GM18858 (cell line): Measurements from ENCODE around the gene EPB41L3.
"Not testable (repeated sequence)": the region's sequence is repeated elsewhere in the genome, so short reads cannot be mapped to it uniquely, and the experiment has no call there.

Source experiments
- ATAC-seq: cut with Tn5 transposase; IDR thresholded peaks from one replicate; pipeline ENCODE4 v1.9.1; 2021; ENCODE audit not compliant: unreplicated experiment

The EPB41L3 gene

DNA sequence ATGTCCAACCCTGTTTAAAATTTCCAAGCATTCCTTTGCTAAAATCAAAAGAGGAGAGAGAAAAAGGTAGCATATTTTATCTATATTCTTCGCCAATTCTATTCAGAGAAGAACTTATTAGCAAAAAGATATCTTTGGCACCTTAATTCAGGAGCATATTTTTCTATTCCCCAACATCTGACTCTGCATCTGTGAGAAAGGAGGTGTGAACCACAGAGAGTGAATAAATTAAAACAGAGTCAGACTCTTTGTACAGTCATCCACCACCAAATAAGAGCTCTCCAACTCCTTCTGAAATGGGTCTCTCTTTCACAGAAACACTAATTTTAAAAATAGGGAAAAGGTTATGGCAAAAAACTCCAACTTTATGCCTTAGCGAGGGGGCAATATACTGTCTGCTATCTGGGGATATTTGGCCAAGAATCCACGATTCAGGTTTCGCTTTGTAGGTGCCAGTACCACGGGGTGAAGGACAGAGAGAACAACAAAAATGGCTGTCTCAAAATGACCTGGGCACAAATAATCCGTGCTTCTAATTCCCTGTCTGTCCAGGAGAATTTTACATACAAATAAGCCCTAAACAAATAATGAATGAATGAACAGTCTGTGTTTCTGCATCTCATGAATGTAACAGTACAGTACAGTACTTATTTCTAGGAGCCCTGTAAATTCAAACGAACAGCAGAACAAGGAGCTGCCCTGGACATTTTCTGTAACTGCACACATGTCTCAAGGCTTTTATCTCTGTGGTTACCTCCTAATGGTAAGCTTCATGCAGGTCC, 43.4 kb downstream of the EPB41L3 start:
- ATAC-seq = no peak

- no peak for ATAC-seq
These were observed 45.3 kb downstream of the EPB41L3 start for GRCh38 chr18:5498452-5498851.

GRCh38 chr18:5496305-5496704, 47.5 kb downstream of the EPB41L3 start:
- ATAC-seq = no peak

- no peak for ATAC-seq
These were observed 52.9 kb downstream of the EPB41L3 start for GRCh38 chr18:5490753-5491480.

- ATAC-seq = no peak
These were observed 55.0 kb downstream of the EPB41L3 start for GRCh38 chr18:5488844-5489243.

DNA sequence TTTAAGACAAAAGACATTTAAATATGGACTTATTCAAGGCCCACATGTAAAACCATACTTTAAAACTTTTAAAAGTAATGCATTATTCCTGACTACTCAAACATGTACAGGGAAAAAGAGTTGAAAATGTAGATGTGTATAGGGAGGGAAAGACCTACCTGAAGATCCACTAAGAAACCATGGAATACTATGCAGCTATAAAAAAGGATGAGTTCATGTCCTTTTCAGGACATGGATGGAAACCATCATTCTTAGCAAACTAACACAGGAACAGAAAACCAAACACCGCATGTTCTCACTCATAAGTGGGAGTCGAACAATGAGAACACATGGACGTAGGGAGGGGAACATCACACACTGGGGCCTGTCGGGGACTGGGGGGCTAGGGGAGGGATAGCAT, 55.8 kb downstream of the EPB41L3 start:
- ATAC-seq = not testable (repeated sequence)

GRCh38 chr18:5484526-5484925, 59.3 kb downstream of the EPB41L3 start:
- ATAC-seq = no peak

GRCh38 chr18:5481621-5482020, 62.2 kb downstream of the EPB41L3 start:
- ATAC-seq = no peak

DNA sequence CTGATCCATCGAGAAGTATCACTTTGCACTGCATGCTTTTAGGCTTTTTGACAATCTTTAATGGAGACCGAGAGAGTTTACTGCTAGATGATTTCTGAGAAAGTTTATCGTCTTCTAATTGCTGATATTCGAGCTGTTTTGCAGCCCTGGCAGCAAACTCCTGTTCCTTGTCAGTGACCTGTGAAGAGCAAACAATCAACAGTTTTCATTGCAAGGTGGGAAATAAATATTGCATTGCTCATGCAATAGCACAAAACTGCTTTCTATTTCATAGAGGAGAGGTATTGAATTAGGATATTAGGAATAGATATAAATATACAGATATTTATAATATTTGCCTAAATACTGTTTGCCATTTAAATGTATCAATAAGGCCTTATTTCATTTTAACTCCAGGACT, 65.5 kb downstream of the EPB41L3 start:
- no peak for ATAC-seq

GRCh38 chr18:5476961-5477800, 66.6 kb downstream of the EPB41L3 start:
- no peak for ATAC-seq

GRCh38 chr18:5475267-5475666, 68.5 kb downstream of the EPB41L3 start:
- ATAC-seq = no peak

GRCh38 chr18:5469340-5469739, 74.5 kb downstream of the EPB41L3 start:
- no peak for ATAC-seq

DNA sequence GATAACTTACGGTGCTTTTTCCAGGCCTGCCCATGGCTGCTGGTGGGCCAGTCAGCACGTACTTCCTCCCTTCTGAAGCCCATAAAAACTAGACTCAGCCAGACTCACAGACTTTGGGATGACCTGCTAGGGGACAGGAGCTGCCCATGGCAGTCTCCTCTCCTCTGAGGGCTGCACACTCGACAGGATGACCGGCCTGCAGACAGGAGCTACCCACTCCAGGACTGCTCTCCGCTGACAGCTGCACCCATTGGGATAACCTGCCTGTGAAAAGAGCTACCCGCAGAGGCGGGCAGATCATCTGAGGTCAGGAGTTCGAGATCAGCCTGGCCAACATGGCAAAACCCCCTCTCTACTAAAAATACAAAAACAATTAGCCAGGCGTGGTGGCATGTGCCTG, 75.4 kb downstream of the EPB41L3 start:
- ATAC-seq = no peak

- ATAC-seq = no peak
These were observed 76.1 kb downstream of the EPB41L3 start for GRCh38 chr18:5467671-5468070.

GRCh38 chr18:5466256-5466655, 77.5 kb downstream of the EPB41L3 start:
- no peak for ATAC-seq

- ATAC-seq = no peak
These were observed 79.5 kb downstream of the EPB41L3 start for GRCh38 chr18:5464251-5464650.

GRCh38 chr18:5463831-5464230, 80.0 kb downstream of the EPB41L3 start:
- ATAC-seq = no peak

DNA sequence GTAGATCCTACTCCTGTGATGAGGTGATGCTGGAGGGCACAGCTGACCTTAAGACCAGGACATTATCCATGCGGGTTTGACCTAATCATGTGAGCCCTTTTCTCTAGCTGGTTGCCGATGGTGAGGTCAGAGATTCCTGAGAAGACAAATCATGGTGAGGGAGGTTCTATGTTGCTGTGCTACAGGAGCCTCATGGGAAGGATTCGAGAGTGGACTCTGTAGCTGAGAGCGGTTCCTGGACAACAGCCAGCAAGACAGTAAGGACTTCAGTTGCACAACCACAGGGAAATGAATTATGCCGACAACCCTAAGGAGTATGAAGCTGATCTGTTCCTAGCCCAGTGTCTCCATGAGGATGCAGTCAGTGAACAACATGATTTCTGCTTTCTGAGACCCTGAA, 80.4 kb downstream of the EPB41L3 start:
- no peak for ATAC-seq

DNA sequence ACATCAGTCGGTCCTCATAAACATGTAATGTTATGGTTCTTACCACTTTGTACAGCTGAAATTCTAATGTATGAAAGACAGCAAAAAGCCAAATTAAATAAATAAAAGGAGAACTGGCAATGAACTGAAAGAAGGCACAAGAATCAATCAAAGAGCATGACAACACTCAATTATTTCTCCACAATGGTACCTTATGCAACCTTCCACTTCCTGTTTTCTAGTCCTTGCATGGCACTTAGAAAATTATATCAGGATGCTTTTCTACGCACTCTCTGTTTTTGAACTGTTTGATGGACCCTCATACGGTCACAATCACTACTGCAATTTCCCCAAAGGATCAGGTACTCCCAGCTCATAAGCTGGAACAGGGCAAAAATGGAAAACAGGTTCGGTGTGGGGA, 81.6 kb downstream of the EPB41L3 start:
- no peak for ATAC-seq

- ATAC-seq = no peak
These were observed 82.8 kb downstream of the EPB41L3 start for GRCh38 chr18:5461041-5461440.

DNA sequence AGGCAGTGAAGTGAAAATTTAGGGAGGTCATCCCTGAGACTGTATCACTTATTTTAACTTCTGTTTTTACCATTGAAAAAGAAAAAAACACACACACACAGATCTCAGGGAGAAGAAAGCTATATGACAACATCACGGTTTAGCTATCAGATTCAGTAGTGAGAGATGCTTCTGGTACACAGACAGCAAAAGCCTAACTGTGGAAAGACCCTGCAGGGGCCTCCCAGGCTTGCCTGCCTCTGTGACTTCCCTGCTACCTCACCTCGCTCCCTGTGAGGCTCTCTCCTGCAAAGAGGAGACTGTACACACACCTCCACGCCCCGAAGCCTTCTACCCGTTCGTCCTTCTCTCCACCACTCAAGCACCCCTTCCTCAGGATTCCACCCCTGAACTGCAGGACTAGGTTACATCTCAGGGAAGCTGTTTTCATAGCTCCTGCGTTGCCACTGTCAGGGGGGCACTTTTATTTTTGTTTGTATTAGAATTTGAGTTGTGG, 86.3 kb downstream of the EPB41L3 start:
- ATAC-seq = no peak
